Heart right ventricle (tissue), 12 donors: ENCODE results near the gene SSTR4. TPM values are rescaled to one million over a fixed set of nuclear protein-coding genes. Genes with fewer than 3 reads are reported as not detected.

Source experiments
- polyA plus RNA-seq, 2 donors: library from polyadenylated mRNA; stranded (reverse); fragments of 200-250 nt; gene quantifications; one replicate each; pipeline ENCODE4 v1.2.3, GENCODE V29; 2013
- total RNA-seq, 10 donors: library from RNA; stranded (reverse); fragmentation: NEBNext Ultra II Directional in 3 of 10; extraction: Animal tissue kit (Norgen Biotek cat#: 25700) in 3 of 10; gene quantifications; one replicate each; pipeline versions ENCODE4 v1.2.1 to v1.2.4, GENCODE V29; 2021 to 2023
- donor health status: ischemic (EF 13 %, LVEDD 7.1; RV severe dilation, severe dysfunction).
- donor health status: healthy with polysubstance abuse.
- donor health status: DM: no; HTN: yes; CAD: no.
- donor health status: DM: no; HTN: no; CAD: no.
- donor health status: ischemic (EF 25% LVEDD 6.9; RV normal size, moderate dysfunction).
- donor health status: ischemic (EF 25% LVEDD 5.7; RV mildly dilated, moderate dysfunction).
- donor health status: healthy.
- donor health status: nonischemic (EF 11% LVEDD 7.7; RV severe dilation, severe dysfunction).
- donor health status: DM: yes; HTN: yes; CAD: no.
- donor health status: PGD.
- donor health status: ischemic (EF 29% LVEDD 5.4; RV normal size, mild dysfunction).
- donor health status: nonischemic (EF 23%, LVEDD 6.1; RV moderate dilation, normal function).

SSTR4 gene
- total and polyA plus RNA-seq, 12 donors: not detected

Other genes with a start within 250 kb of the SSTR4 start
- gene THBD, start 14.4 kb downstream of the SSTR4 start, total RNA-seq: 10 to 100 TPM; 11.1 to 61.0 (median 17.4) TPM
- 10 to 100 TPM; 12.0 to 20.6 TPM for gene THBD, start 14.4 kb downstream of the SSTR4 start, polyA plus RNA-seq
- gene CD93, start 51.0 kb downstream of the SSTR4 start, total RNA-seq: 10 to 100 TPM; 29.6 to 85.0 (median 40.0) TPM
- 10 to 100 TPM; 12.7 to 24.9 TPM for gene CD93, start 51.0 kb downstream of the SSTR4 start, polyA plus RNA-seq